CD4-positive, alpha-beta T cell treated with Interleukin-17A for 1 hour (primary cell): Measurements from ENCODE around the gene BET1L.
"Not testable (repeated sequence)": the region's sequence is repeated elsewhere in the genome, so short reads cannot be mapped to it uniquely, and the experiment has no call there.

Experiments used
- DNase-seq: peaks from one replicate; pipeline ENCODE4 v3.0.0-alpha.2; 2020

The BET1L gene

DNA sequence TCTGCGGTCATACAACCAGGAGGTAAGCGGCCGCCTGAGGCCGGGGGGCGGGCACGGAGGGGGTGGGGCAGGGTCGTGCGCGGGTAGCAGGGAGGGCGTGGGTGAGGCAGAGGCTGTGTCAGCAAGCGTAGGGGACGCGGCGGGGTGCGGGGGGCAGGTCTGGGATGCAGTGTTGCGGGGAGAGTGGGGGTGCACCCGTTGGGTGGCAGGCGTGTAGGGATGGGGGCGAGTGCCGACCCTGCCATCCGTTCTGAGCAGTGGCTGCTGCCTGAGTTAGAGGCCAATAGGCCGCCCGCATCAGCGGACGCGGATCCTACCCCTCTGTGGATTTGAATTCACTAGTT is 1.7 kb upstream of the BET1L start:
- DNase-seq: no peak

DNA sequence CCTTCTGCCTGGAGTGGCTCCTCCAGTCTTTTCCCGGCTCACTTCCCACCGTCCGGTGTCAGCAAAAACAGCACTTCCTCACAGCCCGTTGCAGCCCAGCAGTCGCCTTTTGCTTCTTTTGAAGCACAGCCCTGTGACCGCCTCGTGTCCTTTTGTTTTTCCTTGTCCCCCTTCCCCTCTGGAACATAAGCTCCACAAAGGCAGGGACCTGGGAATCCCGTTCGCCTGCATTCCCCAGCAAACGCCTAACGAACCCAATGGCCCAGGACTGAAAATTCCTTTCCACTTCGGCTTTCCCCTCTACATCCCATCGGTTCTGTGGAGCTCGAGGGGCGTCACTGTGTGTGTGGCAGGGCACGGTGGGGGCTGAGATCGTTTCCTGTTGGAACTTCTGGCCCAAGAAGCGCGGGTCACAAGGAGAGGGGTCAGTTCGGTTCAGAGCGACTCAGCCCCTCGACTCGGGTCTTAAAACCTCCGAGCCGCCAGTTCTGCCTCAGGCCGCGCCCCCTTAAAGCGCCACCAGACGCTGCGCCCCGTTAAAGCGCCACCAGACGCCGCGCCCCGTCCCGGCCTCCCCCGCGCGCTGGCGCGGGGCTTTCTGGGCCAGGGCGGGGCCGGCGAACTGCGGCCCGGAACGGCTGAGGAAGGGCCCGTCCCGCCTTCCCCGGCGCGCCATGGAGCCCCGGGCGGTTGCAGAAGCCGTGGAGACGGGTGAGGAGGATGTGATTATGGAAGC is 1.1 kb upstream of the BET1L start:
- peak; percentile 84 for DNase-seq

DNA sequence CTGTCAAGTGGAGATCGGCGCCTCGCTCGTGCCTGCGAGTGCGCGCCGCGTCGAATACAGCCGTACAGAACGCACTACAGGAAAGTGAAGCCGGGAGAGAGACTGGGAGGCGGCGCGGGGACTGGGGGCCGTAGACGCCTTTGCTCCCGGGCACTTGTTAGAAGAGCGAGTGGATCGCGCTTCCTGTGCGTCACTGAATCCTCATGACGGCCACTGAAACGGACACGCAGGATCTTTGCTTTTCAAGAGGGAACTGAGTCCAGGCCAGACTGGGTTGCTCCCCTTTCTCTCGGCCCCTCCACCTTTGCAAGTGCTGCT is 623 bp upstream of the BET1L start:
- DNase-seq: no peak

DNA sequence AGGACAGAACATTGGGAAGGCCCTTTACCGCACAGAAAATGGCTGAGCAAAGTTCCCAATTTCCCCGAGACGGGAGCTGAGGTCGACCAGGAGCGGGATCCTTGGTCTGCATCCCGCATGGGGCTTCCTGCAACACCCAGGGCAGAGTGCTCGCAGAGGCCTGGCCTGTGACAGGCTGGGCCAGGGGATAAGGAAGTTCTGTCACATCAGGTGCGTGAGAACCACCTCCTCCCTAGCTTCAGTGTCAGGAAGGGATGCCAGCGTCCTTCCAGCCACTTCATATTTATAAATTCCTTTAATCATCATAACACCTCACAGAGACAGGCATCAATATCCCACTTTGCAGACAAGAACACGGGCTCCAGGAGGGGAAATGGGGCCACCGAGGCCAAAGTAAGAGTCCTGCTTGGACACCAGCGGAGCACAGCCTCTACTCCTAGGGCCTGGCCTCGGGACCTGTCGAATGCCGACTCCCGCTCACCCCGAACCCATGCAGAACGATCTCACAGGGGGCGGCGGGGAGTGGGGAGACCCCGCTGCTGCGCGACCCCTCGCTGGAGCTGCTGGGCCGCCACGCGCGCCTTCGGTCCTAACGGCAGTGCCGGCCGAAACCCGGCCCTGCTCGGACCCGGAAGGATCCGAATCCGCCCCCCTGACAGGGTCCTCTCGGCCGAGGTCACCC is 532 bp downstream of the BET1L start:
- DNase-seq: peak; percentile 27

DNA sequence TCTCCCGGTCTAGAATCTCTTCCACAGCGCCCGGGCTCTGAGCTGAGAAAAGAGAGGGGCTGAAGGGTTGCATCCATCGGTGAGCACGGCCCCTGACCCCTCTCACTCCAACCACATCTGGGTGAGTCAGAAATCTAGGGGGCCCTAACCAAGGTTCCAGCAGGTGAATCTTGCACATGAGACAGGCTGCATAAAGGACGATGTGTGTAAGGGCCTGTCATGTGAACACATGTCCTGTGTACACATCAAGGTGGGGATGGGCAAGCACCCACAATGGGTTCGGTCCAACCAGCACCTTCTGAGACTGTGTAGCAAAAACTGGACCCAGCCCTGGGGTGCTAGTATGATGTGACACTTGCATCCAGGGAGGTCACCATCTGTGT is 1.2 kb downstream of the BET1L start:
- DNase-seq: no peak

DNA sequence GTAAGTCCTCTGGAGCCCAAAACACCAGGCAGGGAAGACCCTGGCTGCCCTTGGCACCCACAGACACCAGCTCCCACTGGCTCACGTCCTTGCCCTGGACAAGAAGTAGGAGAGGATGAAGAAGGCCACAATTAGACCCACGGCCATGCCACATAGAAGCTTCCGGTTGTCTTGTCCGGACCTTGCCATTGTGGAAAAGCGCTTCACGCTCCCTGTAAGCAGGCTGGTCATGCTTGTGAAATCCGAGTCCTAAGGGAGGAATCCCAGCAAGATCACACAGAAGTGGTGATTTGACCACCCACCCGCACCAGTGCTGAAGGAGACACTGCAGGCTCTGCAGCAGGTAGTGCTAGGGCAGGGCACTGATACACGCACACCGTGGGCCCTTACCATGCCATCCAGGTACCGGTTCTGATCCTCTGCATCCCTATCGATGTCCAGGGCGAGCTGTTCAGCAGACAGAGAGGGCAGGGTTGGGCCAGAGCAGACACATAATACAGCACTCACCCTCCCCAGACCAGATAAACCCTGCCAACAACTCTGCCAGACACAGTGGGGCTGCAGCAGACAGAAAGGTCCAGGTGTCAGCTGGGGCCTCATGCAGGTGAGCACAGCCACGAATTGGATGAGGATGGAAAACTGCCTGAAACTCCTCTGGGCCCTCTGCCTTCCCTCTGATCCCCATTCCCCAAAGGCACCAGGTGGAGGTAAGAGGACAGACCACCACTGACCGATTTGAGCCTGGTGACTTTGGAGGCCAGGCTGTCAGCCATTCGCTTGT is 1.8 kb downstream of the BET1L start:
- no peak for DNase-seq

DNA sequence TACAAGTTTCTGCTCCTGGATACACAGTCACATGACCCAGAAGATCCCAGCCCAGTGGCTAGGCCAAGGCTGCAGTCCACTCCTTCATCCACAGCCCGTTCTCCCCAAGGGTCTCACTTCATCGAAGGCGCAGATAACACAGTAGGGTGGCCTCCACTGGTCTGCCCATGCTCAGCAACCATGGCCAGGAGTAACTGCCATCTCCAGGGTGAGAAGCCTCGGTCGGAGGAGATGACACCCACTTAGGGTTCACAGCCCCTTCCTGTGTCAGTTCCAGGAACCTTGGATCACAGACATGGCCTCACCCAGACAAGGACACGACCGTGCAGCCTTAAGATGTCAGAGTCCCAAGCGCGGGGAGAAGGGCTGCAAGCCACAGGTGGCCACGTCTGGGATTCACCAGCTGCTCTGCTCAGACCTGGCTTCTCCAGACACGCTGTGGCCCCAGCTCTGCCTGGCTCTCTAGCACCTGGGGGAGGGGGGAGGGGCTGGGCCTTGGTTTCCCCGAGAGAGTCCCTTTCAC is 2.6 kb downstream of the BET1L start:
- DNase-seq: no peak

DNA sequence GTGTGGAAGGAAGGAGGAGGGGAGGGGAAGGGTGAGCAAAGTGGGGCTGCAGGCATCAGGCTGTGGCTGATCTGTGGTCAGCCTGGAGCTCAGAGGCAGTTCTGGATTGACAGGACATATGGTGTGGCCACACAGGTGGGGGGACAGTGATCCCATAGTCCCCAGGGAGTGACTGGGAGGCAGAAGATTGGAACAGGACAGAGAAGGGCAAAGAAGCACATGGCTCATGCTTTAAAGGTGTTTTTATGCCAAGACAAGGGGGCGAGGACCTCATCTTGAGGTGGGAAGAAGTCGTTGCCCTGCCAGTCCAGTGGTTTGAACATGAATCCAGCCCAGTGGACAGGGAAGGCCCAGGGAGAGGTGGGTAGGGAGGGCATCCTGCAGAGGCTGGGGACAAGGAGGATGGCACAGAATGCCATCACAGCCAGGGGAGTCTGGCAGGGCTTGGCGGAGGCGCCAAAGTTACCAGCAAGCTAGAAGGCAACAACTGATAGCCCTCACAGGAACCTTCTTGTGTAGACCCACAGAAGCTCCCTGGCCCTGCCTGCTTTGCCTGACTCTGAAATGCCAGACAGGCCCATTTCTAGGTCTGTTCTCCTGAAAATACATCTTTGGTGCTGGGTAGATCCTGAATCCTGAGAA is 3.1 kb downstream of the BET1L start:
- no peak for DNase-seq

DNA sequence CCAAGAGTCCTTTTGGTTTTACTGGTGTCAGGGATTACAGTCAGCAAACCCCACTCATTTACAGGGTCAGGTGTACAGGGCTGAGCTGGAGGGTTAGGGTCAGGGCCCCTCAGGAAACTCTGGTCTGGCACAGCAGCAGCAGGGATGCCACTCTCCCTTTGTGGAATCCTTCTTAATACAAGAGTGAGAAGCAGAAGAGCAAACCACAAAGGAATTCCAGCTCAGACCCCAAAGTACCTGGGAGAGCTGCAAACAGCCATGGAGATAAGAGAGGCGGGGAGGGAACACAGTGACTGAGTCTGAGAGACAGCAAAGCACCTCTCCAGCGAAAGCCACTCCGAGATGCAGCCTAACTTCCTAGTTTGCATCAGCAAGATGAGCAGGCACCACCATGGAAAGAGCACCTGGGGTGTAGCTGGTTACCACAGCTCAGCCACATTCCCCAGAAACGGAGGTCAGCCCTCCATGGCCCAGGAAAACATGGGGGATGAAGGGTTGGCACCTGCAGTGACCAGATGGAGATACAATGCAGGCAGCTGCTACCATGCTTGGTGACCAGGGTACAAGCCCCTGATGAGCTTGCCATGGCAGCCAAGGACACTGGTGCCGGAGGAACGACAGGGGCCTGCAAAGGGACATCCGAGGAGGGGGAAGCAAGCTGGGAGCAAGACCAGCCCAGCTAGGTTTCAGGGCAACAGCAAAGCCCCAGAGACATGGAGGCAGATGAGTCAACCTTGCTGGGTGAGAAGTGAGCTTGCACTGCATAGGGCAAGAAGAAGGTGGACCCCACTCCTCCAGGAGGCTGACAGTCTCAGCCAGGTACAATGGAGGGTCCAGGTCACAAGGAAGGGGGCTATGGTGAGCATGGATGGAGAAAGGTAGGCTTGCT is 3.9 kb downstream of the BET1L start:
- DNase-seq: no peak

DNA sequence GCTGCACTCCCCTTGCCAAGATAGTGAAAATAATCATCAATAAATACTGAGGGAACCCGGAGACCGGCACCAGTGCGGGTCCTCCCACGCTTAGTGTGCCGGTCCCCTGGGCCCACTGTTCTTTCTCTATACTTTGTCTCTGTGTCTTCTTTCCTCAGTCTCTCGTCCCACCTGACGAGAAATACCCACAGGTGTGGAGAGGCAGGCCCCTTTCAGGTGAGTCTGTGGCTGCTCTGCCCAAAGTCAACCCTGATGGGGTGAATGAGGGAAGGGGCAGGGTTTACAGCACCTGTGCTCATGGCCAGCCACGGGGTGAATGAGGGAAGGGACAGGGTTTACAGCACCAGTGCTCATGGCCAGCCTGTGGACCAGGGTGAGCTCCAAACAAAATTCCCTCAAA is 4.7 kb downstream of the BET1L start:
- no peak for DNase-seq

DNA sequence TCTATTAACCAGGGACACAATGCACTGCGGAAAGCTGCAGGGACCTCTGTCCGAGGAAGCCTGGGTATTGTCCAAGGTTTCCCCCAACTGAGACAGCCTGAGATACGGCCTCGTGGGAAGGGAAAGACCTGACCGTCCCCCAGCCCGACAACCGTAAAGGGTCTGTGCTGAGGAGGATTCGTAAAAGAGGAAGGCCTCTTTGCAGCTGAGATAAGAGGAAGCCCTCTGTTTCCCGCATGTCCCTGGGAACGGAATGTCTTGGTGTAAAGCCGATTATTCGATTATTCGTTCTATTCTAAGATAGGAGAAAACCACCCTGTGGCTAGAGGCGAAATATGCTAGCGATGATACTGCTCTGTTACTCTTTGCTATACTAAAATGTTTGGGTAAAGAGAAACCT is 5.2 kb downstream of the BET1L start:
- no peak for DNase-seq

DNA sequence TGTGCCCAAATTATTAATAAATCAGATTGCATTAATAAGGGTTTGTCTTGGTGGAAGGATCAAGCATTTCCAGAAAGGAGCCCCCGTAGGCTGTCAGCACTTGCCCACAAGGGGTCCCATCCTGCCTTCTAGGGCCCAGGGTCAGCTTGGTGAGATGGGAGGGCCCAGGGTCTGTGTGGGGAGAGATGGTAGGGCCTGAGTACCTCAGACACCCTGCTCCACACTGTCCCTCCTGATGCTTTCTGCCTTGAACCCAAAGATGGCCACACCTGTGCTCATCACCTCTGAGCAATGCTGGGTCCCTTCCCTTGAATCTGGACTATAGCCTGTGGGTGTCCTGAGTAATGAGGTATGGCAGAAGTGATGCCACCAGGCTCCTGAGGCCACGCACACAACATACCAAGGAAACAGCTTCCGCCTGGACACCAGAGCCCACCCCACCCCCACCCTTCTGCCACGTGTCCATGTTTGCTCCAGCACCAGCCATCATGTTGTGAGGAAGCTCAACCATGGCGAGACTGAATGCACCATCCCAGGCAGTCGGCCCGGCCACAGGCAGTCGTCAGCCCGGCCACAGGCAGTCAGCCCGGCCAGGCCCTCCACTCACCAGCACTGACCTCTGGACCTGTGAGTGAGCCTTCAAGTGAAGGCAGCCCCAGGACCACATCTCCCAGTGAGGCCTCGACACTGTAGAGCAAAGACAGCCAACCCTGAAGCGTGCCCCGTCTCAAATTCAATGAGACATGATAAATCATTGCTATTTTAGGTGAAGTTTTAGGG is 6.8 kb downstream of the BET1L start:
- no peak for DNase-seq

DNA sequence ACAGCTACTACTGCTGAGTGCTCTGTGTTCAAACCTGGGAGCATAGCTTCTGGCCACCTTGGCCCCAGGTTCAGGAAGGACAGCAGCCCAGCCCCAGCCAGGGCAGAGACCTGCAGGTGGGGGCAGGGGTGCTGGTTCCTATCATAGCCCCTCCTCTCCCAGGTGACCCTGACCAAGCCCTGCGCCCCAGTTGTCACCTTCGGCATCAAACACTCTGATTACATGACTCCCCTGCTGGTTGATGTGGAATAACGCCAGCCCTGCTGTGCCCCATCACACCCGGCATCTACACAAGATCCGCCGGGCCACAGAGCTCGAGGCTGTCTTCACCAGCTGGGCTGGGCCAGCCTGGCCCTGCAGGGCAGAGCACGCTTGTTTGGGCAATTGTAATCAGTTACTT is 7.4 kb downstream of the BET1L start:
- no peak for DNase-seq

DNA sequence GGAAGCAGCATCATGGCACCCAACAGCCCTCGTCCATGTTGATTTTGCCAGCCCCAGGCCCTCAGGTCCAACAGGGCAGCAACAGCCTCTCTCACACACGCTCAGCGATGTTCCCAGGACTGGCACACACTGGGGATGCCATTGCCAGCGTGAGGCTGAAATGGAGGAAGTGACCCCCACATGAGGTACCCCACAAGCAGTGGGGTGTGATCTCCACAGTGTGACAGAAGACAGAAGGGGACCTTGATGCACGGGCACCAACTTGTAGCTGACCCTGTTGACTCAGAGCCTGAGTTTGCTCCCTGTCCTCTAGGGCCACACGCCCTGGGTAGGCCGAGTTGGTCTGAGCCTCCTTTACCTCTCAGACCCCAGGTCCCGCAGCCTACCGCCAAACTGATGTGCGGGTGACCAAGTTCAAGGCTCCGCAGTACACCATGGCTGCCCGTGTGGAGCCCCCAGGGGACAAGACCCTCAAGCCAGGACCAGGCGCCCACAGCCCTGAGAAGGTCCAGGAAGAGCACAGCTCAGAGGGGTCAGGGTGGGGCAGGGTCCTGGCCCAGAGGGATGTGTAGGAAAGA is 8.1 kb downstream of the BET1L start:
- no peak for DNase-seq

DNA sequence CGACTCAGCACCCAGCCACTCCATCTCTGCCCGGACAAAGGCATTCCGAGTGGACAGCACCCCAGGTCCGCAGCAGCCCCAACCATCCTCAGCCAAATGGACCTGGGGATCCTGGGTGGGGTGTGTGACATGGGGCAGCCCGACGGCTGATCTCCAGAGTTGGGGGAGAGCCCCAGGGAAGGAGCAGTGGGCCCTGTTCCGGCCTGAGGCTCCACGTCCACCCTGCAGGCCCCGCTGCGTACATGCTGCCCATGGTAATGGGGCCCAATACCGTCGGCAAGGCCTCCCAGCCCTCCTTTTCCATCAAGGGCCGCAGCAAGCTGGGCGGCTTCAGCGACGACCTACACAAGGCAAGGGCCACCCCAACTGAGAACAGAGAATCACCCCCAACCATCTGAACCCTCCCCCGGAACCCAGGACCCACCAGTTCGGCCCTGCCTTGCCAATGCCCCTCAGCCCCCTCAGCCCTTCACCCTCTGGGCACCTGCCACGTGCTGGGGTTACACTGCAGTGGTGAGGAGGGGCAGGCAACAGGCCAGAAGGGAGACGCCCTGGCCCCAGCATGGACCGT is 8.9 kb downstream of the BET1L start:
- DNase-seq: no peak

DNA sequence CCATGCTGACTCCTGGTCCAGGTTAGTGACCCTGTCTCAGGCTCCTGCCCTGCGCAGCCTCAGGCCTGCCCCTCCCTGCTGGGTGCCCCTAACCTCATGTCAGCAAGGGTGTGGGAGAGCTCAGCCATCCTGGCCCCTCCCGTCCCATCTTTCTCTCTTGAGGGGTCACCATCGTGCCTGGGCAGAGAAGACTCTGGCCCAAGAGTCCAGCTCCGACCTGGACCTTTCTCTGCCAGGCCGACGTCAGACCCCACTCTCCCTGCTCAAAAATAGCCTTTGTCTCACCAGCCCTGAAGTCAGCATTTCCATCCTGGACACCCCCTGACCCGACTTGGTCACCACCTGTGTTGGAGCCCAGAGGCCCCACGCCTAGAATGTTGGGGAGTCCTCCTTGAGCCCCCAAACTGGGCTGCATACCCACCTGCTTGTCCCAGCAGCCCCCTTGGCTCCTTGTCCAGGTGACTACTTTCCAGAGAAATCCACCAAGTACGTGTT is 9.4 kb downstream of the BET1L start:
- no peak for DNase-seq

DNA sequence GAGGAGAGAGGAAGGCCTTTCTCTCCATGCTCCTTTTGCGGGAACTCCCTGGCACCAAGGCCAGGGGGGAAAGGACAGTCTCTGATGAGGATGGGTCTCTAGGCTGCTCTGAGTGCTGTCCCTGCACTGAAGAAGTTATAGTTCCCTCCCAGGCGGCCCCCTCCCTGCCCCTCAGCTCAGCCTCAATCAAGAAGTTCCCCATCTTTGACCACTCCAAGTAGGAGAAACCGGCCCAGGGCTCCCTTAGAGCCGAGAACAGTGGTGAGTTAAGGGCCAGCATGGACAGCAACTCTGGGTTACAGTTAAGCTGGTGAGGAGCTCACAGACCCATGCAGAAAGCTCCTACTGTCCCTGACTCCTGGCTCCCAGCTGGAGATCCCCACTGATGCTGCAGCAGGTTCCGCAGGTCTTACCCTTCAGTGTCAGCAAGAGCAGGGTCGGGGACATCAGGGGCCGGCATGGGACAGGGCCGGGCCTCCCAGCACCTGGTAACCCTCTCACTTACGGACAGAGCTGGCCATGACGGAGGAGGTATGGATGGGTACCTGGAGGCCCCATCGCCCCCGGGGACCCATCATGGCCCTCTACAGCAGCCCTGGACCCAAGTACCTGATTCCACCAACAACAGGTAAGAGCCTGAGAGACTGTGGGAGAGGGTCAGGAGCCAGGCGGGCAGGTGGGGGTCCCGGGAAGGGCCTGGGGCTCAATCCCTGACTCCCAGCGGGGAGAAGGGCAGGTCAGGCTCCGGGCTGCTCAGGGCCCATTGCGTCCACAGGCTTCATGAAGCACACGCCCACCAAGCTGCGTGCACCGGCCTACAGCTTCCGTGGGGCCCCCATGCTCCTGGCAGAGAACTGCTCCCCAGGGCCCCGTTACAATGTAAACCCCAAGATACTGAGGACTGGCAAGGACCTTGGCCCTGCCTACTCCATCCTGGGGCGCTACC is 10.1 kb downstream of the BET1L start:
- DNase-seq: no peak

DNA sequence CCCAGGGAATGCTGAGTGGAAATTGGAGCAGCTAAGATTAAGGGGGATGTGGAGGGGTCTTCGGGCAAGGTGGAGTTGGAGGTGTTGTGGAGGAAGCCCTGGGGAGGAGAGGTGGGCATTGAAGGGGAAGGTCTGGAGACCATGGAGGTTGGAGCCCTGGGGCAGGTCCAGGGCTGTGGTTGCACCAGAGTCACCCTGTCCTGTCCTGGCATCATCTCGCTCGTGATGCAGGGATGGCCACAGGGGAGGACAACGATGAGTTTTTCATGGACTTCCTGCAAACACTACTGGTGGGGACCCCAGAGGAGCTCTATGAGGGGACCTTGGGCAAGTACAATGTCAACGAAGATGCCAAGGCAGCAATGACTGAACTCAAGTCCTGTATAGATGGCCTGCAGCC is 13.7 kb downstream of the BET1L start:
- DNase-seq: not testable (repeated sequence)

DNA sequence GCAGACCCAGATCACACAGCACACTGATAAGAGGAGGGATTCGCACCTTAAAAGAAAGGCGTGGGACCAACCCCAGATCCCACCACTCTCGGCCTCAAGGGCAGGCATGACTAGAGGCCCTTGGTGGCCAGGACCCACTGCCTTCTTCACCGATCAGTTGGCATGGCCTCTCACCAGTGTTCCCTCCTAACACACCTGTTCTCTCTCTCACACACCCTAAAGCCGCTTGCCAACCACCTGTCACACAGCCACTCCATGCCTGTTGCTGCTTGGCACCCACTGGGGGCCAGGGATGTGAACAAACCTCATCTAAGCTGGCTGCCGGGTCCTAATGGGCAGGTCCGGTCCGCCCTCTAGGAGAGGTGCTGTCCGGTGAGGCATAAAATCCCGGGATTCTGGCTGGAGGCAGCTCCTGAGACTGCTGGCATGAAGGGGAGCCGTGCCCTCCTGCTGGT is 14.5 kb downstream of the BET1L start, which contains the start of gene SCGB1C1:
TSS of gene SCGB1C1 (plus strand) at position 405 of the 455 bp plus-strand sequence. CDS start at position 427, 22 bp downstream.
- not testable (repeated sequence) for DNase-seq
